Vagina (tissue), 2 donors: ENCODE data around the gene TIMM17B. TPM values are rescaled to one million over a fixed set of nuclear protein-coding genes. Genes with fewer than 3 reads are reported as not detected.

Experiments used
- DNase-seq, 2 donors: peaks; one replicate each; pipeline ENCODE4 v3.0.0-alpha.2; 2017; ENCODE audit errors: extremely low spot score in 2 of 2
- H3K27ac ChIP-seq: fragments of 200-600 bp; sonication (generic); one replicate; pipeline ENCODE4 v1.5.1; 2019
- H3K27me3 ChIP-seq: fragments of 200-600 bp; sonication (generic); one replicate; pipeline ENCODE4 v1.5.1; 2019
- H3K36me3 ChIP-seq, 2 donors: fragments of 200-600 bp; sonication (generic); one replicate each; pipeline ENCODE4 v1.5.1; 2017 to 2019
- H3K4me1 ChIP-seq: fragments of 200-600 bp; sonication (generic); one replicate; pipeline ENCODE4 v1.5.1; 2019
- H3K4me3 ChIP-seq, 2 donors: fragments of 200-600 bp; sonication (generic); 1 replicate in 1 of 2; 2 replicates in 1 of 2; pipeline ENCODE4 v1.5.1; 2016 to 2019
- H3K9me3 ChIP-seq: fragments of 200-600 bp; sonication (generic); one replicate; pipeline ENCODE4 v1.5.1; 2019
- POLR2A ChIP-seq, 2 donors: fragments of 450-650 bp; IDR thresholded peaks; one replicate each; pipeline ENCODE4 v1.6.1; 2017; ENCODE audit warnings: antibody characterized with exemption in 2 of 2, mild to moderate bottlenecking in 2 of 2, moderate library complexity in 2 of 2
- POLR2AphosphoS5 ChIP-seq, 2 donors: sonication (generic); formaldehyde crosslinking; IDR thresholded peaks; one replicate each; pipeline ENCODE4 v1.9.0; 2017; ENCODE audit warnings: antibody characterized with exemption in 2 of 2, mild to moderate bottlenecking in 2 of 2, low read depth in 1 of 2; ENCODE audit not compliant: insufficient read depth in 1 of 2
- intact Hi-C: fragments of 100-400 bp; cut with DNase I; formaldehyde crosslinking; loops from one replicate; pipeline ENCODE4 v1.15.1; 2023
- total RNA-seq: library from RNA; depleted of rRNA; stranded (reverse); fragments of >200 nt; gene quantifications from one replicate; pipeline ENCODE4 v1.2.3, GENCODE V29; 2016
- TF ChIP-seq, protein P1 (sequence below), 3 experiments: fragments of 450-650 bp in 2 of 3; fragments of 200-600 bp in 1 of 3; sonication (generic) in 1 of 3; IDR thresholded peaks; one replicate each; pipeline ENCODE4 v1.5.1; 2017 to 2019; ENCODE audit warnings: antibody characterized with exemption in 3 of 3, mild to moderate bottlenecking in 2 of 3, moderate library complexity in 2 of 3

TIMM17B gene
- total RNA-seq, 1 donor from 2014 or later: 43.5 TPM

DNA sequence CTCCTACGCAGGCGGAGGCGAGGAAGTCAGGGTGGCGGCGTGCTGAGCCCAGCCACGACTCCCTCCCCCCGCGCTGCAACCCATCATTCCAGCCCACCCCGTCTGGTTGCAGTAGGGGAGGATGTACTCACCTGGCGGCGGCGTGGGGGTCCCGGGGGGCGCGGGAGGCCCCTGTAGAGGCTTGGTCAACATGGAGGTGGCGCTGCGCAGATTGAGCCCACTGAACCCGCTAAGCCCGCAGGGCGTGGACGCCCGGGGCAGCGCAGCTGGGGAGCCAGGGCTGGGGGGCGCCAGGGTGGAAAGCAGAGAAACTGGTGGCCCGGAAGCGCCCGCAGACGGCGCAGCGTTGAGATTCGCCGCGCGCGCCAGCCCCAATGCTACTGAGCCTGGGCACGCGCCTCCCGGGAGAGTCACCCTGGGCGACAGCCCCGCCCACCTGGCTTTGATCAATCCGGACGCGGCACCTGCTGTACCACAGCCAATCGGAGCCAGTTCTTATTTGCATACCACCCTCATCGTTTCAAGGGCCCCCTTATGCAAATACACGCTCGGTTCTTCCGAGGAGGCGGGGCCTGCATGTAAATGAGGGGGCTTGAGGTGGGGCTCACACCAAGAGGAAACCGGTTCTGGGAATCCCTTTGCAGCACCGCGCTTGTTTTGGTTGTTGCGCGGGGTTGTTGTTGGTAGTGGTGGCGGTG is 21.2 kb upstream of the TIMM17B start, which contains the start of gene PIM2:
PIM2 (minus strand) TSS at position 382 of the 698 bp plus-strand sequence; CDS start at position 192, 190 bp downstream.
- peaks cover 6% of the 10 kb centered on the region for H3K4me1 ChIP-seq
- H3K27ac ChIP-seq: peak within 1 kb of the TSS; percentile 84
- TF ChIP-seq POLR2AphosphoS5 (IDR thresholded peaks at IDR 0.05; ENCODE audit: insufficient read depth in 1 of 2, low read depth in 1 of 2) (peak; percentile 60 to 95), POLR2A (IDR thresholded peaks at IDR 0.05) (peak; percentile 65 to 87)
- TF ChIP-seq, protein P1, sequence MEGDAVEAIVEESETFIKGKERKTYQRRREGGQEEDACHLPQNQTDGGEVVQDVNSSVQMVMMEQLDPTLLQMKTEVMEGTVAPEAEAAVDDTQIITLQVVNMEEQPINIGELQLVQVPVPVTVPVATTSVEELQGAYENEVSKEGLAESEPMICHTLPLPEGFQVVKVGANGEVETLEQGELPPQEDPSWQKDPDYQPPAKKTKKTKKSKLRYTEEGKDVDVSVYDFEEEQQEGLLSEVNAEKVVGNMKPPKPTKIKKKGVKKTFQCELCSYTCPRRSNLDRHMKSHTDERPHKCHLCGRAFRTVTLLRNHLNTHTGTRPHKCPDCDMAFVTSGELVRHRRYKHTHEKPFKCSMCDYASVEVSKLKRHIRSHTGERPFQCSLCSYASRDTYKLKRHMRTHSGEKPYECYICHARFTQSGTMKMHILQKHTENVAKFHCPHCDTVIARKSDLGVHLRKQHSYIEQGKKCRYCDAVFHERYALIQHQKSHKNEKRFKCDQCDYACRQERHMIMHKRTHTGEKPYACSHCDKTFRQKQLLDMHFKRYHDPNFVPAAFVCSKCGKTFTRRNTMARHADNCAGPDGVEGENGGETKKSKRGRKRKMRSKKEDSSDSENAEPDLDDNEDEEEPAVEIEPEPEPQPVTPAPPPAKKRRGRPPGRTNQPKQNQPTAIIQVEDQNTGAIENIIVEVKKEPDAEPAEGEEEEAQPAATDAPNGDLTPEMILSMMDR (IDR thresholded peaks at IDR 0.05): no peak
- intact Hi-C loops: no loop called here
- no peaks in the 10 kb centered on the region for H3K9me3 ChIP-seq
- peak in 1 of 2 donors; percentile 93 for DNase-seq
- H3K4me3 ChIP-seq: peak within 1 kb of the TSS; percentile 59 to 60
- peaks cover 0 to 9% of the 10 kb centered on the region in 2 donors for H3K36me3 ChIP-seq
- no peaks in the 10 kb centered on the region for H3K27me3 ChIP-seq

DNA sequence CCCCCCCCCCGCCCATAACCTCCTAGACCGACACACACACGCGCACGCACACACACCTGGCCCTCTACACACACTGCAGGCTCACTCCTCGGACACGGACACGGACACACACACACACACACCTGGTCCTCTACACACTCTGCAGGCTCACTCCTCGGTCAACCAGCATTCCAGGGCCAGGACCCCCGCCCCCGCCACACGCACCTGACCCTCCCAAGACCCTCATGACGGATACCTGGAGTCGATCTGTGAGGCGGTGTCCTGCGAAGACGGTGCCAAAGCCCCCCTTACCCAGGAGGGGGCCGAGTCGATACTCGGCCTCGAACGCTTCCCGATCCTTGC is 20.7 kb upstream of the TIMM17B start:
- peak overlapping the region; percentile 59 to 60 for H3K4me3 ChIP-seq
- intact Hi-C loops: no loop called here
- TF ChIP-seq POLR2A (IDR thresholded peaks at IDR 0.05) (no peak), POLR2AphosphoS5 (IDR thresholded peaks at IDR 0.05; ENCODE audit: insufficient read depth in 1 of 2, low read depth in 1 of 2) (no peak)
- TF ChIP-seq, protein P1 (IDR thresholded peaks at IDR 0.05): no peak
- H3K27ac ChIP-seq: peak overlapping the region; percentile 84
- no peak for DNase-seq
- no peaks in the 10 kb centered on the region for H3K9me3 ChIP-seq
- H3K36me3 ChIP-seq: peaks cover 0 to 4% of the 10 kb centered on the region in 2 donors
- H3K4me1 ChIP-seq: peaks cover 6% of the 10 kb centered on the region
- H3K27me3 ChIP-seq: no peaks in the 10 kb centered on the region

DNA sequence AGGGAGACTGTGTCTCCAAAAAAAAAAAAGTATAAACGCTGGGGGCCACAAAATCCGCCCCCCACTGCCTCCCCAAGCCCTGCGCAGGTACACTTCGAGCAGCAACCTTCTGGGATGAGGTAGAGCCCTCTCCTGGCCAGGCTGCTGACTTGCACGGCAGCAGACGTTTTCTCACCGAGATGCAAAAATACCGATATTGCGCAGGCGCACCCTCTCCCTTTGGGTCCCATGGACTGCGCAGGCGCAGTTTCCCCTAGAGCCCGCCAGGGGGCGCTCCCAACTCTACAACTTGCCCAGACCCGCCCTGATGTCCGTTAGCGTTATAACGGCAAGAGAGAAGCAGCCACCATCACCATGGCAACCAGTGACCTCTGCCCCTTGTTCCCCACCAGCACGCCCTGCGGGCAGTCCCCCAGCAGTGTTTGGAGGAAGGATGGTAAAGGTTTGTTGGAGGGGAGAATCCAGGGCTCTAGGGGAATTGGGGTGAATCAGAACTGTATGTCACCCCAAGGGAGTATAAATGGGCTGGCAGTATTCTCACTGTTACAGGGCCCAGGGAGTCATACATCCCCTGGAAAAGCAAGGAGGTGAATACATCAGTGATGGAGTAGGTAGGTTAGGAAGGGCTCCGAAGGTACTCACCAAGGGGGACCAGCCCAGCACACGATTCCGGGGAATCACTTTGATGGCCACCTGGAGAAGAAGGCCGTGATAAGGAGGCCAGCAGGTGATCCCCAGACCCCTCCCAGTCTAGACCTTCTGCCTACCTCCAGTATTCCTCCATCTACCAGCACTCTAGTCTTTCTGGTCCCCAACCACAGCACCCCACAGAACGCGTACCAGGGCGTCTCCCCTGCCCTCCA is 19.8 kb upstream of the TIMM17B start:
- Histone ChIP-seq H3K9me3 (no peaks in the 10 kb centered on the region), H3K27ac (peak overlapping the region; percentile 84), H3K4me3 (peak overlapping the region; percentile 59 to 60), H3K4me1 (peaks cover 6% of the 10 kb centered on the region), H3K27me3 (no peaks in the 10 kb centered on the region), H3K36me3 (no peaks in the 10 kb centered on the region)
- TF ChIP-seq, protein P1 (IDR thresholded peaks at IDR 0.05): peak; percentile 87 to 92 (median 88)
- no peak for TF ChIP-seq POLR2A (IDR thresholded peaks at IDR 0.05)
- TF ChIP-seq POLR2AphosphoS5 (IDR thresholded peaks at IDR 0.05; ENCODE audit: insufficient read depth in 1 of 2, low read depth in 1 of 2): peak in 1 of 2 donors; percentile 86
- DNase-seq: no peak
- intact Hi-C loops: no loop called here

DNA sequence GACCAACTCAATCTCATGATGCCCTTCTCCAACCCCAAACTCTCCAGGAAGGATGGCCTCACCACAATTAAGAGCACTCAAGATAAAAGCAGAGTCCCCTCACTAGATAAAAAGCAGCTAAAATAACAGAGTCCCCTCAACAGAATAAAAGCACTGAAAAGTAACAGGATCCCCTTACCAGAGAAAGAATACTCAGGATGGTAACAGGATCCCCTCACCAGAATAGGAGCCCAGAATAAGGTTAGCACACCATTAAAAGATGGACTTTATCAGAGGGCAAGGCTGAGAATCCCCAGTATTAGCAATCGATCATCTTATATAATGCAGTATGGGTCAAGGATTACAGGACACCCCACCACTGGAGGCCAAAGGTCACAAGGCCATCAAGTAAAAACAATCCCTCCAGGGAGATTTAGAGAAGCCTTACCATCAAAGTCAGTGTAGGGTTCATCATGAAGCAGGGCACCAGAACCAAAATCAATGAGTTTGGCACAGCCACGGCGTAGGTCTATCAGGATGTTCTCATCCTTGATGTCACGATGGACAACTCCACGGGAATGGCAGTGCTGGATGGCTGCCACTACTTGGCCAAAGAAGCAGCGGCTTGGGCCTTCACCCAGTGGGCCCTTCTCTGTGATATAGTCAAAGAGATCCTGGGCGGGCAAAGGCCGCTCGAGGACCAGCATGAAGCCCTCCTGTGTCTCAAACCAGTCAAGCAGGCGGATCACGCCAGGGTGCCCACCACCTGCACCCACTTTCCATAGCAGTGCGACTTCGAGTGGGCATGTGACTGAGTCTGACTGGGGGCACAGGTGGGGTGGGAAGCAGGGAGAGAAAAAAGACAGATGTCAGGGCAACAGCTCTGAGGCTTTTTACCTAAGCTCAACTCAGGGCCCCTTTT is 17.3 kb upstream of the TIMM17B start:
- H3K4me3 ChIP-seq: no peak overlapping the region
- H3K27ac ChIP-seq: no peak overlapping the region
- TF ChIP-seq POLR2A (IDR thresholded peaks at IDR 0.05): no peak
- TF ChIP-seq POLR2AphosphoS5 (IDR thresholded peaks at IDR 0.05; ENCODE audit: insufficient read depth in 1 of 2, low read depth in 1 of 2): no peak
- TF ChIP-seq, protein P1 (IDR thresholded peaks at IDR 0.05): no peak
- no peaks in the 10 kb centered on the region for H3K27me3 ChIP-seq
- no peaks in the 10 kb centered on the region for H3K36me3 ChIP-seq
- DNase-seq: no peak
- peaks cover 15% of the 10 kb centered on the region for H3K4me1 ChIP-seq
- intact Hi-C loops: no loop called here
- H3K9me3 ChIP-seq: no peaks in the 10 kb centered on the region
